ENCODE measurements around the gene SCNN1B.

DNA sequence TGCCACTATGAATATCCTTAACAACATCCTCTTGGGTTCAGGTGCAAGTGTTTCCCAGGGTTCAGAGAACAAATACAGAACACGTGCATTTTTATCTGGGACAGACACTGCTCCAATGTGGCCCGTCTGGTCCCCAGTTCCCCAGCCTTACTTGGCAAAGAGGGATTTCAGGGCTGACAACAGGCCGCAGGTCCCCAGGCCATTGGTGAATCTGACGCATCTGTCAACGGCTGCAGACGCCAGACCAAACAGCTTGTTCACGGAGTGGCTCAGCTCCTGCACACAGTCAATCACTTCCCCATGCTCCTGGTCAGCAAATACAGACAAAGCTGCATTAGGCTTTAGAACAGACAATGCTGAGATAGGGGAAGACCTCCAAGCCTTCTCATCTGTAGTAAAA lies 114.7 kb downstream of the SCNN1B start:
- TF ChIP-seq, protein P1, sequence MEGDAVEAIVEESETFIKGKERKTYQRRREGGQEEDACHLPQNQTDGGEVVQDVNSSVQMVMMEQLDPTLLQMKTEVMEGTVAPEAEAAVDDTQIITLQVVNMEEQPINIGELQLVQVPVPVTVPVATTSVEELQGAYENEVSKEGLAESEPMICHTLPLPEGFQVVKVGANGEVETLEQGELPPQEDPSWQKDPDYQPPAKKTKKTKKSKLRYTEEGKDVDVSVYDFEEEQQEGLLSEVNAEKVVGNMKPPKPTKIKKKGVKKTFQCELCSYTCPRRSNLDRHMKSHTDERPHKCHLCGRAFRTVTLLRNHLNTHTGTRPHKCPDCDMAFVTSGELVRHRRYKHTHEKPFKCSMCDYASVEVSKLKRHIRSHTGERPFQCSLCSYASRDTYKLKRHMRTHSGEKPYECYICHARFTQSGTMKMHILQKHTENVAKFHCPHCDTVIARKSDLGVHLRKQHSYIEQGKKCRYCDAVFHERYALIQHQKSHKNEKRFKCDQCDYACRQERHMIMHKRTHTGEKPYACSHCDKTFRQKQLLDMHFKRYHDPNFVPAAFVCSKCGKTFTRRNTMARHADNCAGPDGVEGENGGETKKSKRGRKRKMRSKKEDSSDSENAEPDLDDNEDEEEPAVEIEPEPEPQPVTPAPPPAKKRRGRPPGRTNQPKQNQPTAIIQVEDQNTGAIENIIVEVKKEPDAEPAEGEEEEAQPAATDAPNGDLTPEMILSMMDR (IDR thresholded peaks at IDR 0.05; ENCODE audit: low read depth, low read length), result no peak
- no peak for TF ChIP-seq EZH2phosphoT487 (IDR thresholded peaks at IDR 0.05; ENCODE audit: low read depth)

Data from OCI-LY3 (cell line).